ENCODE results near the gene SLC6A18. TPM values are rescaled to one million over a fixed set of nuclear protein-coding genes. Genes with fewer than 3 reads are reported as not detected.

Gene SLC6A18
- polyA plus RNA-seq, 1 of the 3 experiments (the other 2 are of a cell fraction) = not detected

- ChIA-PET CTCF (interaction anchor here (1.4 to 2.8 kb wide), 3 partner anchors 12 to 438 kb away, joined by 3 to 23 read pairs (median 8); no protein-coding TSS in a partner anchor), POLR2A (no interaction called here)
- no peak for DNase-seq
Observed at GRCh38 chr5:1206521-1207412, 18.4 kb upstream of the SLC6A18 start.

More at GRCh38 chr5:1206521-1207412, 18.4 kb upstream of the SLC6A18 start:
- Histone ChIP-seq H3F3A (replicated peaks; ENCODE audit: insufficient read depth) (no peaks in the 10 kb centered on the region), H3K4me1 (ENCODE audit: control insufficient read depth in 1 of 2, insufficient read depth in 2 of 2, low read depth in 1 of 2, low read length in 1 of 2) (no peaks in the 10 kb centered on the region), H3K9me2 (no peaks in the 10 kb centered on the region), H3K27me3 (ENCODE audit: insufficient read depth) (peaks cover 52% of the 10 kb centered on the region), H3K9ac (no peak overlapping the region), H3K27ac (ENCODE audit: low read depth in 2 of 2, low read length in 1 of 2) (no peak overlapping the region), H3K4me3 (ENCODE audit: low read depth in 2 of 2, low read length in 1 of 2) (no peak overlapping the region), H4K20me1 (ENCODE audit: insufficient read depth) (no peaks in the 10 kb centered on the region), H3K4me2 (no peak overlapping the region), H3K9me3 (no peaks in the 10 kb centered on the region), H3K79me2 (ENCODE audit: insufficient read depth) (no peaks in the 10 kb centered on the region), H2AFZ (ENCODE audit: low read depth) (no peak overlapping the region), H3K36me3 (replicated peaks in 1 of 2; ENCODE audit: control insufficient read depth in 1 of 2, insufficient read depth in 2 of 2, low read length in 1 of 2) (no peaks in the 10 kb centered on the region)
- TF ChIP-seq NRF1 (IDR thresholded peaks at IDR 0.05; ENCODE audit: low read depth, low read length) (no peak), FOXJ3 (CRISPR knock-in tag; IDR thresholded peaks at IDR 0.05) (no peak), EP300 (IDR thresholded peaks at IDR 0.05; ENCODE audit: borderline replicate concordance in 1 of 2, low read depth in 1 of 2, low read length in 1 of 2) (no peak), TAF1 (IDR thresholded peaks at IDR 0.05; ENCODE audit: borderline replicate concordance, low read depth, low read length) (no peak), JUND (IDR thresholded peaks at IDR 0.05) (no peak), CTCF (IDR thresholded peaks at IDR 0.05) (no peak), RFX5 (IDR thresholded peaks at IDR 0.05; ENCODE audit: low read length) (no peak), ZBTB33 (IDR thresholded peaks at IDR 0.05; ENCODE audit: borderline replicate concordance, low read depth) (no peak), RCOR1 (IDR thresholded peaks at IDR 0.05; ENCODE audit: low read length) (no peak), SMC3 (IDR thresholded peaks at IDR 0.05; ENCODE audit: low read depth, low read length) (no peak), FOSL2 (IDR thresholded peaks at IDR 0.05; ENCODE audit: borderline replicate concordance, low read depth) (no peak), TCF12 (IDR thresholded peaks at IDR 0.05) (no peak), NFIC (IDR thresholded peaks at IDR 0.05; ENCODE audit: borderline replicate concordance) (no peak), MAX (IDR thresholded peaks at IDR 0.05; ENCODE audit: low read depth) (no peak), CHD2 (IDR thresholded peaks at IDR 0.05; ENCODE audit: low read length, partially characterized antibody) (no peak), YY1 (IDR thresholded peaks at IDR 0.05; ENCODE audit: low read depth) (no peak), MXI1 (IDR thresholded peaks at IDR 0.05; ENCODE audit: low read depth, low read length) (no peak), SIN3A (IDR thresholded peaks at IDR 0.05; ENCODE audit: borderline replicate concordance, low read depth, low read length) (no peak), EZH2phosphoT487 (IDR thresholded peaks at IDR 0.05; ENCODE audit: borderline replicate concordance, low read depth) (no peak)
- 36% methylated on average over 16 of the region's 49 CpGs for whole genome bisulfite sequencing (ENCODE audit: low lambda C conversion rate)

Data from SK-N-SH (cell line).